Dendritic cell treated with granulocyte-macrophage colony-stimulating factor and Interleukin-4, amounts not matched to agents 40 ng/mL and 50 ng/mL, for 4 days (primary cell): ENCODE data around the gene PRPF6.
A peak's percentile ranks its signal among the peaks of the same experiment; 100 is the strongest.

Source experiments
- H3K27ac Mint-ChIP-seq: one replicate; pipeline ENCODE4 v1.8.0; 2022; ENCODE audit warnings: mild to moderate bottlenecking, mixed read lengths
- H3K27me3 Mint-ChIP-seq: one replicate; pipeline ENCODE4 v1.8.0; 2022; ENCODE audit warnings: mild to moderate bottlenecking, mixed read lengths
- H3K36me3 Mint-ChIP-seq: one replicate; pipeline ENCODE4 v1.8.0; 2022; ENCODE audit warnings: low read depth, mixed read lengths
- H3K4me1 Mint-ChIP-seq: one replicate; pipeline ENCODE4 v1.8.0; 2022; ENCODE audit warnings: low read depth, mixed read lengths
- H3K4me3 Mint-ChIP-seq: one replicate; pipeline ENCODE4 v1.8.0; 2022; ENCODE audit warnings: mild to moderate bottlenecking, moderate library complexity, mixed read lengths
- H3K9me3 Mint-ChIP-seq: one replicate; pipeline ENCODE4 v1.8.0; 2022; ENCODE audit warnings: mixed read lengths
- intact Hi-C: fragments of 100-400 bp; cut with micrococcal nuclease; formaldehyde crosslinking; loops from one replicate; pipeline ENCODE4 v1.15.0; 2022

PRPF6 gene, protein sequence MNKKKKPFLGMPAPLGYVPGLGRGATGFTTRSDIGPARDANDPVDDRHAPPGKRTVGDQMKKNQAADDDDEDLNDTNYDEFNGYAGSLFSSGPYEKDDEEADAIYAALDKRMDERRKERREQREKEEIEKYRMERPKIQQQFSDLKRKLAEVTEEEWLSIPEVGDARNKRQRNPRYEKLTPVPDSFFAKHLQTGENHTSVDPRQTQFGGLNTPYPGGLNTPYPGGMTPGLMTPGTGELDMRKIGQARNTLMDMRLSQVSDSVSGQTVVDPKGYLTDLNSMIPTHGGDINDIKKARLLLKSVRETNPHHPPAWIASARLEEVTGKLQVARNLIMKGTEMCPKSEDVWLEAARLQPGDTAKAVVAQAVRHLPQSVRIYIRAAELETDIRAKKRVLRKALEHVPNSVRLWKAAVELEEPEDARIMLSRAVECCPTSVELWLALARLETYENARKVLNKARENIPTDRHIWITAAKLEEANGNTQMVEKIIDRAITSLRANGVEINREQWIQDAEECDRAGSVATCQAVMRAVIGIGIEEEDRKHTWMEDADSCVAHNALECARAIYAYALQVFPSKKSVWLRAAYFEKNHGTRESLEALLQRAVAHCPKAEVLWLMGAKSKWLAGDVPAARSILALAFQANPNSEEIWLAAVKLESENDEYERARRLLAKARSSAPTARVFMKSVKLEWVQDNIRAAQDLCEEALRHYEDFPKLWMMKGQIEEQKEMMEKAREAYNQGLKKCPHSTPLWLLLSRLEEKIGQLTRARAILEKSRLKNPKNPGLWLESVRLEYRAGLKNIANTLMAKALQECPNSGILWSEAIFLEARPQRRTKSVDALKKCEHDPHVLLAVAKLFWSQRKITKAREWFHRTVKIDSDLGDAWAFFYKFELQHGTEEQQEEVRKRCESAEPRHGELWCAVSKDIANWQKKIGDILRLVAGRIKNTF

DNA sequence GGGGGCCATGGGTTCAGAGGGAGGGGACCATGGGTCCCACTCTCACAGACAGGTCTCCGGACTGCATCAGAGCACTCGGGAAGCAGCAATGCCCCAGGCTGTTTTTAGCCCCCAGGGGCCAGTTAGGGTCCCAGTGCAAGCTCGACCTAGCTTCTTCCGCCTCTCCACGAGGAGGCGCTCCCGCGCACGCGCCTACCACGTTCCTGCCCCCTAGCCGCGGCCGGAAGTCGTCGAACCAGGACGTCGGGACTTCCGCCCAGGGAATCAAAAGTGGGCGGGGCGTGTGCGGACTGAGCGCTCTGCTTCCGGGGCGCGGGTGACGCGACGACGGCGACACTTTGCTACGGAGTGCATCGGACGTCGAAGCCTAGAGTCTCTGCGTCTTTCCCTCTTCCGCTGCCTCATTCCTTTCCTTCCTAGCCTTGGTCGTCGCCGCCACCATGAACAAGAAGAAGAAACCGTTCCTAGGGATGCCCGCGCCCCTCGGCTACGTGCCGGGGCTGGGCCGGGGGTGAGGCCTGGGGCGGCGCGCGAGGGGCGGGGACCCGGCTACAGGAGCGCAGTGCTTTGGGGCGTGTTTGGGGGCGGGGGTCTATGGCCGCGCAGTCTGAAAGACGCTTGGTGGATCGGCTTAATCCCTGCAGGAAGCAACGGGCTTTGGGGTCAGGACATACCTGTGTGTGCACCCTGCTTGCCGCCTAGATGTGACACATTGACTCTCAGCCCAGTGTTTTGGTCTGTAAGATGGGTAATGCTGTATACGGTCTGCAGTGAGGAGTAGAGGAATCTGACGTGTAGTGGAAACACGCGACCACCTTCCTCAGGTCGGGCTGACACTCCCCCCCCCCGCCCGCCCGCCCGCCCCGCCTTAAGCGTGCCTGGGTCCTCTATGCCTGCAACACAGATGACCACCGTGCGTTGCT lies at the start of gene PRPF6:
Gene PRPF6 (plus strand): TSS at position 327 of the 923 bp plus-strand sequence. CDS start 114 bp downstream, at position 441.
- Mint-ChIP-seq H3K36me3 (peaks cover 44% of the 10 kb centered on the region), H3K27me3 (peaks cover 3% of the 10 kb centered on the region), H3K9me3 (no peaks in the 10 kb centered on the region), H3K4me1 (peaks cover 59% of the 10 kb centered on the region), H3K4me3 (peak within 1 kb of the TSS; percentile 81), H3K27ac (peak within 1 kb of the TSS; percentile 85)
- intact Hi-C loops: loop anchor here (2.0 to 5.0 kb wide), 2 partner anchors 82 to 141 kb away; partner anchors contain the start of gene TCEA2

DNA sequence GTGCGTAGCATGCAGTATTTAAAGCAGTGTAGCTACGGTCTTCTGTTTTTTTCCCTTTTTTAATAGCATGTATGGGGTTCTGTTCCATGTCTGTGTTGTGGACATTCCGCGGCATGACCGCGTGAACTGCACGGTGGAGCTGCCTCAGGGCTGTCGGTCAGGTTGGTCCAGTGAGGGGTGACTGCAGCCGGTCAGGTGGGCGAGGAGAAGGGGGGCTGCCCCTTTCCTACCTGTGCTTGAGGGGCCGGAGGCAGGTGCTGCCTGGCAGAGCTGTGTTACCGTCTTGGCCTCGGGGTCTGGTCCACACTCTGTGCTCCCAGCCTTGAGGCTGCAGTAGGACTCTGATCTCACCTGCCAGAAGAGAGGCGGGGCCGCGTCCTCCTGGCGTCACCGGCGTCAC lies 49.2 kb upstream of the PRPF6 start:
- intact Hi-C loops: no loop called here
- no peak overlapping the region for H3K4me3 Mint-ChIP-seq
- no peak overlapping the region for H3K27ac Mint-ChIP-seq
- H3K4me1 Mint-ChIP-seq: peaks cover 32% of the 10 kb centered on the region
- H3K27me3 Mint-ChIP-seq: no peaks in the 10 kb centered on the region
- H3K9me3 Mint-ChIP-seq: no peaks in the 10 kb centered on the region
- H3K36me3 Mint-ChIP-seq: peaks cover 100% of the 10 kb centered on the region

DNA sequence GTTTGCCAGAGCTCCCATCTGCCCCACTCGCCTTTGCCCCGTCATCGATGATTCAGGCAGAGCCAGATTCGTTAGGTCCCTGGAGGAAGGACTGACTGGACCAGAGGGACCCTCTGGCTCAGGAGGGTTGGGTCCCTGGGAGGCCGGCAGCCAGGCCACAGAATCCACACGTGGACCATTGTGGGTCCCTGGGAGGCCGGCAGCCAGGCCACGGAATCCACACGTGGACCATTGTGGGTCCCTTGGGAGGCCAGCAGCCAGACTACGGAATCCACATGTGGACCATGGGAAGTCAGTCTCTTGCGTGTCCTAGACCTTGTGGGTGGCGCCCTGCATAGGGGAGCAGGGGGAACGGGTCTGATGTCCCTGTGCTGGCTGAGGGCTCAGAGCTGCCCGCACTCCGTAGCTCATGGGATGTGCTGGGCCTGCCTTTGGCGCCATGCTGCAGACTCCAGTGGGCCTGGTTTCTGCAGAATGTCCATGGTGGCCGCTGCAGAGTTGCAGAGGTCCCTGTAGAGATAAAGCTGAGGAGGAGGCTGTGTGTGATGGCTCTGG lies 48.2 kb upstream of the PRPF6 start:
- Mint-ChIP-seq H3K4me3 (no peak overlapping the region), H3K9me3 (no peaks in the 10 kb centered on the region), H3K36me3 (peaks cover 100% of the 10 kb centered on the region), H3K27ac (no peak overlapping the region), H3K27me3 (no peaks in the 10 kb centered on the region), H3K4me1 (peaks cover 32% of the 10 kb centered on the region)
- intact Hi-C loops: no loop called here

DNA sequence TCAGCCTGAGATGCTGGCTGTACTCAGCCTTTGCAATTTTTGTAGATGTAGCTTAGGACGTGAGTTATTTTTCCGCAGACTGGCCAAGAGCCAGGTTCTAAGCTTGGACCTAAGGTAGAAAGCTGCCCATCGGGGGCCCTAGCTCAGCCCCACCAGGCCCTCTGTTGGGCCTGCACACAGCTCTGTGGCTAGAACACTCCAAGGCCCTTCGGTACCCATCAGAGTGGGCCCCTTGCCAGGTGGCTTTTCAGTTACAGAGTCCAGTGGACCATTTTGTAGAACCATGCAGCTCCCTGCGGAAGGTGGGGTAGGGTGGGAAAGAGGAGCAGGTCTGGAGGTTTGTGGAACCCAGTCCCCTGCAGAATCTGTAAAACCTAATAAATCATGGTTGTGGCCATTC lies 47.3 kb upstream of the PRPF6 start:
- Mint-ChIP-seq H3K4me1 (peaks cover 32% of the 10 kb centered on the region), H3K27me3 (no peaks in the 10 kb centered on the region), H3K36me3 (peaks cover 95% of the 10 kb centered on the region), H3K27ac (no peak overlapping the region), H3K9me3 (no peaks in the 10 kb centered on the region), H3K4me3 (no peak overlapping the region)
- intact Hi-C loops: no loop called here

DNA sequence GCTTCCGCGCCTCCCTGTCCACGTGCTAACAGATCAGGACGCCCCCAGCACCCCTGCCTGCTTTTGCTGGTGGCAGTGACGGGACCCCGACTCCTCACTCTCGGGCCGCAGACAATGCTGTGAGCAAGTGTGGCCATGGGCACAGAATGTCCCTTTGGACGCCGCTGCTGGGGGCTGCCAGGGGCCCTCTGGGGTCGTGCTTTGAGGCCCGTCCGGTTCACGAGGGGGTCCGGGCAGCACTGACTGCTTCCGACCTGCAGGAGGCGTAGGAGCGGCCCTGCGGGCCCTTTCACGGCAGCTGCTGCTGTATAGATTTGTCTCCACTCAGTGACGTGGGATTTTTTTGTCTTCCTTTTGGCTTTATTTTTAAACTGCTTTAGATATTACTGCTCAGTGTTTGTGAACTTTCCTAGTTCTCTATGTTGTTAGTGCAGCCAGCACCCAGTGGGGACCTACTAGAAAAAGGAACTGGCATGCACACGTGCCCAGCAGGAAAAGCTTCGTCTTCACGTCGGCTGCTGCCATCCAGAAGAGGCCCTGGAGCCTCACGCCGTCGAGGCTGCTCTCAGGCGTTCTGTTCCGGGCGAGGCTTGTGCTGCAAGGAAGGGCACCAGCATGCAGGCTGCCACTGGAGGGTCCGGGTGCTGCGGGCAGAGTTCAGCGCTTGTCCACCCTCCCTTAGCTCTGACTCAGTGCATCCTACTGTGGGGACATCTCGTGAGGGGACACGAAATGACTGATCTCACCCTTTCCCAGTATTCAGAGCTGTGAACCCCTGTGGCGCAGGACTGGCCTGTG lies 46.5 kb upstream of the PRPF6 start:
- peaks cover 94% of the 10 kb centered on the region for H3K36me3 Mint-ChIP-seq

DNA sequence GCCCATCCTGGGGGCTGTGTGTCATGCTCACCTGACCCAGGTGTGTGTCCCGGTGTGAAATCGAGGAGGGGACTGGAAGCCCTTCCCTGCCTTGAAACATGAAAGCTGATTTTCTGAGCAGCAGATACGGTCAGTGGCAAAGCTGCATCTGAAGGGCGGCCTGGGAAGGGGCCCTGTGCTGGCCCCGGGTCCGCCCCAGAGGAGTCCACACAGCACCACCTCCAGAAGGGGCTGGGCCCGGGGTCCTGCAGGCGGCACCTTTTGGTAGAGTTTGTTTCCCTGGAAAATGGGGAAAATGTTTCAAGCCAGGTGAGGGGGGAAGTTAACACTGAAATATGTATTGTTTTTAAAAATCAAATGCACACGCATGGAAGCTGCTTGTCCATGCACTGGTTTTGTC lies 45.5 kb upstream of the PRPF6 start:
- Mint-ChIP-seq H3K27ac (no peak overlapping the region), H3K36me3 (peaks cover 94% of the 10 kb centered on the region), H3K9me3 (no peaks in the 10 kb centered on the region), H3K27me3 (no peaks in the 10 kb centered on the region), H3K4me1 (peaks cover 42% of the 10 kb centered on the region), H3K4me3 (no peak overlapping the region)
- intact Hi-C loops: no loop called here

More for the DNA sequence above, 46.5 kb upstream of the PRPF6 start:
- H3K4me1 Mint-ChIP-seq: peaks cover 37% of the 10 kb centered on the region
- peak overlapping the region; percentile 45 for H3K4me3 Mint-ChIP-seq
- H3K27me3 Mint-ChIP-seq: no peaks in the 10 kb centered on the region
- H3K27ac Mint-ChIP-seq: peak overlapping the region; percentile 72
- intact Hi-C loops: no loop called here
- no peaks in the 10 kb centered on the region for H3K9me3 Mint-ChIP-seq

DNA sequence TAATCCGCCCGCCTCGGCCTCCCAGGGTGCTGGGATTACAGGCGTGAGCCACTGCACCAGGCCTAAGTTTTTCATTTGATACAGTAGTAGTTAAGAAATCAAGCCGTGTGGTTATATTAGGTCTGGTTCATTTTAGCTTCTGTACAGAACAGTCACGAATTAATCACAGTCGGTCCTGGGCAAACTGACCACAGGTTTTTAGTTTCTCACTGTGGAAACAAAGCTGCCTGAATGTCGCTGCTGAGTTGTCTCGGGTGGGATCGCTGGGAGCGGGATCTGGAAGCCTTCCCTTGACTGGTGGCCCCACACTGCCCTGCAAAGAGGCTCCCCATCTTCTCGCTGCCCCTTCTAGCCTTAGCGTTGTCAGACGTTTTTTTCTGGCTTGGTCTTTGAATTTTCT lies 43.3 kb upstream of the PRPF6 start:
- H3K27me3 Mint-ChIP-seq: no peaks in the 10 kb centered on the region
- intact Hi-C loops: no loop called here
- H3K27ac Mint-ChIP-seq: no peak overlapping the region
- no peak overlapping the region for H3K4me3 Mint-ChIP-seq
- H3K36me3 Mint-ChIP-seq: peaks cover 94% of the 10 kb centered on the region
- peaks cover 57% of the 10 kb centered on the region for H3K4me1 Mint-ChIP-seq
- H3K9me3 Mint-ChIP-seq: no peaks in the 10 kb centered on the region

DNA sequence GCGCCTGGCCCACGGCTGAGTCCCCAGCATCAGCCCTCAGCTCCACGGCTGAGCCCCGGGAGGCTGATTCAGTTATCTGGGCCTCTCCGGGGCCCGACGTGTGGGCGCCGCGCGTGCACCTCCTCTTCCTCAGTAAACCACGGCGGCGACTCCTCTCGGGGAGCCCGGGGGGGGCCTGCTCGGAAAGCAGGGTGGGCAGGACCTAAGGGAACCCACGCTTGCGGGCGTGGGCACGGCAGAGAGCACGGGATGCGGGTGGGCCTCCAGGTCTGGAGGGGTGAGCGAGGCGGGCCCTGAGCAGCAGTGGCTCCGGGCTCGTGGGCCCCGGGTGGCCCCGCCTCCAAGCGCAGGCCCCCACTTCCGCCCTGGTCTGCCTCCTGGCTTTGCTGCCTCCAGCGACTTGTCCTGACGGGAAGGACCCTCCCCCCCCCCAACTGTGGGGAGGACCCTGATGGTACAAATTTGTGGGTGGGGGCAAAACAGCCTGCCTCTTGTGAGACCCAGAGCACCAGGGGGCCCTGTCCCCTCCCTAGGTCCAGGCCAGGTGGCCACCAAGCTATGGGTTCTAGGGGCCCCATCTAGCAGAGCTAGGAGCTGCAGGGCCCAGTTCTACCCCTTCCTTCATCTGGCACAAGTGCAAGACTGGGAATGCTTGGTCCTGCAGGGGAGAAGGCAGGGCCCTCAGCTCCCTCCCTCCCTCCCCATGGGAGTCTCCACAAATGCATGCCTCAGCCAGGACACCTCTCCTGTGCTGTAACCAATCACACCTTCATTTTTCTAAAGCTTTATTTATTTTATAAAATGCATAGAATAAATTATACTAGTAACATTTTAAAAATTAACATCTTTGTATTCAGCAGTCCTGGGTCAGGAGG lies 41.6 kb upstream of the PRPF6 start:
- Mint-ChIP-seq H3K9me3 (no peaks in the 10 kb centered on the region), H3K4me1 (peaks cover 61% of the 10 kb centered on the region), H3K27me3 (no peaks in the 10 kb centered on the region), H3K4me3 (no peak overlapping the region), H3K27ac (no peak overlapping the region), H3K36me3 (peaks cover 94% of the 10 kb centered on the region)
- intact Hi-C loops: no loop called here

DNA sequence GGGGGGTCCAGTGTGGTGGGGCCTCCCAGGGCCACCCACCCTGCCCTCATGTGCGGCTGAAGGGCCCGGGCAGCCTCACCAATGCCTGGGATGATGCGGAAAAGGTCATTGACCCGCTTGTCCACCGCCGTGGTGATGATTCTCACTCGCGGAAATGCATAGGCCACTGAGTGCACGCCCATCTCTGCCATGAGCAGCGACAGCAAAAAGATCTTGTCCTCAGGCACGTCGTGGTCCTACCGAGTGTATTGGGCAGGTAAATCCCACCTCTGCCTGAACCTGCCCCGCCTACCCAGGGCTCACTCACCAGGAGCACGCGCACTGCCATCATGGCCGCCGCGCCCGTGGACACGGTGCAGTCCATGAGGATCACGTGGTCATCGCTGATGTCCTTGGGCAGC lies 40.9 kb upstream of the PRPF6 start:
- Mint-ChIP-seq H3K27me3 (no peaks in the 10 kb centered on the region), H3K9me3 (no peaks in the 10 kb centered on the region), H3K27ac (no peak overlapping the region), H3K36me3 (peaks cover 94% of the 10 kb centered on the region), H3K4me3 (no peak overlapping the region), H3K4me1 (peaks cover 53% of the 10 kb centered on the region)
- intact Hi-C loops: no loop called here

DNA sequence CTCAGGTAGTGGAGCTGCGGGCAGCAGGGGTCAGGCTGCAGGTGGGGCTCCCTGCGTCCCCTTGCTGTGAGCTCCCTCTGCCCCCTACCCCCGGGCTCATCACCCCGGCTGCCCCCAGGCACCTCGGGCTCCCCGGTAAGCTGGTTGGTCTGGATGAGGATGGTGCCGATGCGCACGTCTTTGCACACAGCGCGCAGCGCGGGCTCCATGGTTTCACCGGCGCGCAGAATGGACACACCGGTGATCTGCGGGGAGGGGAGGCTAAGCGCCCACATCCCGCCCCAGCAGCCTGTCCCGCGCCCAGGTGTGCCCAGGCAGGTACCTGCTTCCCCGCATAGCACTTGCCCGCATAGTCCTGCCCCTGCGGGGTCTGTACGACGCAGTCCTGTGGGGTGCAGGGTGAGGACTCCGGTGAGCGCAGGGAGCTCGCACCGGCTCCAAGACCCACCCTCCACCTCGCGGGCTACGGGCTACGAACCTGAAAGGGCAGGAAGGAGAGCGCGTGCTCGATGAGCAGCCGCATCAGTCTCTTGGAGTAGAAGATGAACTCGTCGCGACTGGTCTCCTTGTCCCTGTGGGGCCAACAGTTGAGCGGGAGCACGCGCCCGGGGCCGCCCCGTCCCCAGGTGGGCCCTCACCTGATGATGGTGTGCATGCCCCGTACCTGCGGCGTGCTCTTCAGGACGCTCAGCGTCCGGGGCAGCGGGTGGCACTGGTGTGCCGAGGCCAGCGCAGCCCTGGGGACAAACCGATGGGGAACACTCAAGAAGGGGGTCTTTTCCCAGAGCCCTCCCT lies 40.3 kb upstream of the PRPF6 start:
- no peaks in the 10 kb centered on the region for H3K9me3 Mint-ChIP-seq
- H3K4me3 Mint-ChIP-seq: no peak overlapping the region
- peak overlapping the region; percentile 61 for H3K27ac Mint-ChIP-seq
- H3K27me3 Mint-ChIP-seq: no peaks in the 10 kb centered on the region
- peaks cover 94% of the 10 kb centered on the region for H3K36me3 Mint-ChIP-seq
- H3K4me1 Mint-ChIP-seq: peaks cover 51% of the 10 kb centered on the region
- intact Hi-C loops: no loop called here

DNA sequence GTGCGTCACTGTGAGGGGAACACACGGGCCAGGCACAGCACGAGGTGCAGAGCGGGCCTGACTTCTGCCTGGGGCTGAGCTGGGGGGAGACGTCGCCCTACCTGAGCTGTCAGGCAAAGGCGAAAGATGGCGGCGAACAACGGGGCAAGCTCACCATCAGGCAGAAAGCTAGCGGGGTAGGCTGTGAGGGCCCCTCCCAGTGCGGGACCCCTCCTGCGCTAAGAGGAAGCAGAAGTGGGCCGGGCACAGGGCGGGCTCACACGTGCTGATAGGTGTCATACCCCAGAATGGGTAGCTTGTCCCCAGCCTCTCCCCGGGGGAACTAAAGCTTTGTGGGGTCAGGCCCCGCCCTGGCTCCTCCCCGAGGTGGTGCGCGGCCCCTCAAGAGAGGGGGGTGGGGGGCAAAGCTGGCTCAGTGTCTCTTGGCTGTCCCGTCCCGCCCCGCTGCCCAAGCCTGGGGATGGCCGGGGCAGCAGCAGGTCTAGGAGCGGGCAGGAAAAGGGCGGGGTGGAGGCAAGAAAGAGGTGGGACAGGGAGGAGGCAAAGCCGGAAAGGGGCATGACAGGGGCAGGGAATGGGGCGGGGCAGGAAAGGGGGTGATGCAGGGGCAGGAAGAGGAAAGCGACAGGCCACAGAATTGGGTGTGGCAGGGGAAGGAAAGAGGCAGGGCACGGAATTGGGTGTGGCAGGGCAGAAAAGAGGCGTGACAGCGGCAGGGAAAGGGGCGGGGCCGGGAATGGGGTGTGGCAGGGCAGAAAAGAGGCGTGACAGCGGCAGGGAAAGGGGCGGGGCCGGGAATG lies 39.5 kb upstream of the PRPF6 start:
- Mint-ChIP-seq H3K27me3 (no peaks in the 10 kb centered on the region), H3K4me3 (no peak overlapping the region), H3K4me1 (peaks cover 46% of the 10 kb centered on the region), H3K27ac (peak overlapping the region; percentile 61), H3K9me3 (no peaks in the 10 kb centered on the region), H3K36me3 (peaks cover 94% of the 10 kb centered on the region)
- intact Hi-C loops: loop anchor here (1.0 kb wide), 1 partner anchor 14 kb away; no protein-coding TSS in a partner anchor
